Adrenal gland (tissue), 19 donors: Measurements from ENCODE around the gene FEV. TPM values are rescaled to one million over a fixed set of nuclear protein-coding genes. Genes with fewer than 3 reads are reported as not detected.

ENCODE experiments used
- DNase-seq, 7 donors: peaks; one replicate each; pipeline ENCODE4 v3.0.0-alpha.2; 2019 to 2020
- H3K27ac ChIP-seq, 5 donors: fragments of 200-600 bp; sonication (generic) in 4 of 5; 1 replicate in 3 of 5; 2 replicates in 2 of 5; pipeline versions ENCODE4 v1.5.1 to v1.8.0; 2016 to 2020; ENCODE audit warnings: mild to moderate bottlenecking in 1 of 5
- H3K27me3 ChIP-seq: fragments of 200-600 bp; 2 replicates; pipeline ENCODE4 v1.8.0; 2021
- H3K36me3 ChIP-seq, 2 donors: fragments of 200-600 bp; replicated peaks in 1 of 2; 1 replicate in 1 of 2; 2 replicates in 1 of 2; pipeline versions ENCODE4 v1.5.1 to v1.8.0; 2018 to 2022
- H3K4me1 ChIP-seq, 2 donors: fragments of 200-600 bp; replicated peaks in 1 of 2; 1 replicate in 1 of 2; 2 replicates in 1 of 2; pipeline versions ENCODE4 v1.5.1 to v1.8.0; 2018 to 2021
- H3K4me3 ChIP-seq, 4 donors: fragments of 200-600 bp; sonication (generic) in 3 of 4; one replicate each; pipeline ENCODE4 v1.5.1; 2016 to 2018
- H3K9me3 ChIP-seq, 3 donors: fragments of 200-600 bp; sonication (generic) in 1 of 3; replicated peaks in 1 of 3; 1 replicate in 2 of 3; 2 replicates in 1 of 3; pipeline versions ENCODE4 v1.5.1 to v1.8.0; 2016 to 2021
- CTCF ChIP-seq, 6 experiments: fragments of 450-650 bp in 4 of 6; fragments of 200-600 bp in 2 of 6; sonication (generic) in 1 of 6; IDR thresholded peaks; 1 replicate in 5 of 6; 2 replicates in 1 of 6; pipeline versions ENCODE4 v1.5.1 to v1.8.0; 2016 to 2021; ENCODE audit warnings: antibody characterized with exemption in 6 of 6, mild to moderate bottlenecking in 2 of 6, moderate library complexity in 1 of 6
- POLR2A ChIP-seq, 2 donors: fragments of 450-650 bp; IDR thresholded peaks; one replicate each; pipeline ENCODE4 v1.6.1; 2017; ENCODE audit warnings: antibody characterized with exemption in 2 of 2, mild to moderate bottlenecking in 2 of 2, moderate library complexity in 1 of 2
- WGBS, 4 donors: extraction: QIAGEN DNeasy Blood & Tissue Kit in 2 of 4; methylation state at CpG; one replicate each; pipeline versions ENCODE4 v1.1.5 to v1.1.7; 2013 to 2017; 5-methylcytosine and 5-hydroxymethylcytosine counted together
- intact Hi-C, 2 donors: fragments of 100-400 bp; cut with DNase I; formaldehyde crosslinking; loops; one replicate each; pipeline versions ENCODE4 v1.14.1 to v1.15.0; 2022 to 2023
- long read RNA-seq, 10 donors: library from polyadenylated mRNA in 3 of 10; unstranded in 2 of 10; stranded (forward) in 1 of 10; transcript quantifications; one replicate each; pipeline ENCODE4 v2.0.0 and lab custom pipeline, GENCODE V29; 2021 to 2026
- polyA plus RNA-seq, 3 donors: library from polyadenylated mRNA; stranded (reverse); fragments of 200-250 nt in 2 of 3; fragments of 350-450 nt in 1 of 3; fragmentation: Illumina TruSeq in 1 of 3; extraction: RNeasy Lipid Tissue Mini Kit (QIAGEN cat#74804) in 1 of 3; gene quantifications; one replicate each; pipeline ENCODE4 v1.2.3, GENCODE V29; 2013 to 2014
- total RNA-seq, 9 donors: library from RNA; depleted of rRNA in 4 of 9; stranded (reverse); fragments of >200 nt in 4 of 9; fragments of 120-200 nt in 1 of 9; fragmentation: NEBNext Ultra II Directional in 1 of 9; extraction: Animal tissue kit (Norgen Biotek cat#: 25700) in 1 of 9; gene quantifications; one replicate each; pipeline versions ENCODE4 v1.1.0 to v1.2.4, GENCODE V29; 2013 to 2023
- donor health status: healthy with polysubstance abuse.
- donor health status: Bipolar disorder and iron deficiency.
- donor health status: DM: yes; HTN: yes; CAD: no.
- donor health status: DM: no; HTN: no; CAD: no.
- donor health status: DM: no; HTN: no; CAD: no.
- donor health status: DM: yes; HTN: yes; CAD: no.

The FEV gene
- total RNA-seq, result 1 to 10 TPM in 3 of 9 donors, under 1 TPM in 2, not detected in 4; 0.22 to 7.2 (median 1.2) TPM
- polyA plus RNA-seq, result 10 to 100 TPM in 1 of 3 donors, 1 to 10 TPM in 2; 3.5 to 16.5 (median 5.3) TPM
- long read RNA-seq, donor 1, result 0 reads
- long read RNA-seq, donor 2, partial matches to known transcripts, result 0 of 1 reads
- long read RNA-seq, donor 2, other reads (novel, unspliced or antisense), result 0 of 1 reads
- long read RNA-seq, donor 3, result 0 reads
- long read RNA-seq, donor 4, result 0 reads
- long read RNA-seq, donor 5, result 0 reads
- long read RNA-seq, donor 6, result 0 reads
- long read RNA-seq, donor 7, partial matches to known transcripts, result 0 of 1 reads
- long read RNA-seq, donor 7, other reads (novel, unspliced or antisense), result 0 of 1 reads
- long read RNA-seq, donor 8, result 0 reads
- long read RNA-seq, donor 9, result 0 reads
- long read RNA-seq, donor 10, result 0 reads

- DNase-seq, result no peak
- H3K4me3 ChIP-seq, result no peak within 1 kb of the TSS
- H3K27me3 ChIP-seq, result peaks cover 90% of the 10 kb centered on the region
- no peaks in the 10 kb centered on the region for H3K36me3 ChIP-seq
- H3K4me1 ChIP-seq, result peaks cover 14 to 16% of the 10 kb centered on the region in 2 donors
- intact Hi-C loops, result no loop called here
- no peak for TF ChIP-seq POLR2A (IDR thresholded peaks at IDR 0.05)
- no peaks in the 10 kb centered on the region for H3K9me3 ChIP-seq
- 0 to 1% (median 1%) methylated on average over 16 to 32 of the region's 32 CpGs; no CpG with 5 or more reads in 1 of the 4 donors for WGBS, 4 donors
- peak within 1 kb of the TSS in 1 of 5 donors; percentile 63 for H3K27ac ChIP-seq
Measured at GRCh38 chr2:218985021-218985324, at the start of gene FEV. FEV (minus strand) TSS chr2:218985184; CDS start chr2:218985075, 109 bp downstream.

- intact Hi-C loops, result no loop called here
- DNase-seq, result no peak
- H3K27ac ChIP-seq, result no peak overlapping the region
- TF ChIP-seq POLR2A (IDR thresholded peaks at IDR 0.05) (no peak), CTCF (IDR thresholded peaks at IDR 0.05) (no peak)
- H3K36me3 ChIP-seq, result no peaks in the 10 kb centered on the region
- H3K9me3 ChIP-seq, result no peaks in the 10 kb centered on the region
- WGBS, 4 donors, result 72 to 82% (median 79%) methylated on average over 20 to 23 of the region's 23 CpGs
- no peaks in the 10 kb centered on the region for H3K4me1 ChIP-seq
- H3K4me3 ChIP-seq, result no peak overlapping the region
- H3K27me3 ChIP-seq, result peaks cover 9% of the 10 kb centered on the region
Measured at GRCh38 chr2:219032051-219032745, 47.2 kb upstream of the FEV start.

GRCh38 chr2:219031005-219031738 lies 46.2 kb upstream of the FEV start:
- Histone ChIP-seq H3K4me3 (no peak overlapping the region), H3K36me3 (no peaks in the 10 kb centered on the region), H3K27ac (no peak overlapping the region), H3K9me3 (no peaks in the 10 kb centered on the region), H3K27me3 (peaks cover 9% of the 10 kb centered on the region), H3K4me1 (no peaks in the 10 kb centered on the region)
- intact Hi-C loops, result no loop called here
- no peak for DNase-seq
- TF ChIP-seq POLR2A (IDR thresholded peaks at IDR 0.05) (no peak), CTCF (IDR thresholded peaks at IDR 0.05) (no peak)
- WGBS, 4 donors, result 73 to 83% (median 78%) methylated on average over 5 to 21 of the region's 21 CpGs

GRCh38 chr2:219030177-219030940 lies 45.4 kb upstream of the FEV start:
- 64 to 78% (median 68%) methylated on average over 8 to 16 of the region's 16 CpGs for WGBS, 4 donors
- TF ChIP-seq POLR2A (IDR thresholded peaks at IDR 0.05) (no peak), CTCF (IDR thresholded peaks at IDR 0.05) (no peak)
- Histone ChIP-seq H3K4me3 (no peak overlapping the region), H3K27ac (no peak overlapping the region), H3K4me1 (no peaks in the 10 kb centered on the region), H3K27me3 (peaks cover 9% of the 10 kb centered on the region), H3K36me3 (no peaks in the 10 kb centered on the region), H3K9me3 (no peaks in the 10 kb centered on the region)
- no peak for DNase-seq
- intact Hi-C loops, result no loop called here
